GM19372 (cell line): ENCODE data around the gene TMEM235.

Source experiments
- ATAC-seq: cut with Tn5 transposase; IDR thresholded peaks from one replicate; pipeline ENCODE4 v1.9.1; 2021; ENCODE audit warnings: mild to moderate bottlenecking, low read depth, moderate library complexity; ENCODE audit not compliant: unreplicated experiment

The TMEM235 gene

DNA sequence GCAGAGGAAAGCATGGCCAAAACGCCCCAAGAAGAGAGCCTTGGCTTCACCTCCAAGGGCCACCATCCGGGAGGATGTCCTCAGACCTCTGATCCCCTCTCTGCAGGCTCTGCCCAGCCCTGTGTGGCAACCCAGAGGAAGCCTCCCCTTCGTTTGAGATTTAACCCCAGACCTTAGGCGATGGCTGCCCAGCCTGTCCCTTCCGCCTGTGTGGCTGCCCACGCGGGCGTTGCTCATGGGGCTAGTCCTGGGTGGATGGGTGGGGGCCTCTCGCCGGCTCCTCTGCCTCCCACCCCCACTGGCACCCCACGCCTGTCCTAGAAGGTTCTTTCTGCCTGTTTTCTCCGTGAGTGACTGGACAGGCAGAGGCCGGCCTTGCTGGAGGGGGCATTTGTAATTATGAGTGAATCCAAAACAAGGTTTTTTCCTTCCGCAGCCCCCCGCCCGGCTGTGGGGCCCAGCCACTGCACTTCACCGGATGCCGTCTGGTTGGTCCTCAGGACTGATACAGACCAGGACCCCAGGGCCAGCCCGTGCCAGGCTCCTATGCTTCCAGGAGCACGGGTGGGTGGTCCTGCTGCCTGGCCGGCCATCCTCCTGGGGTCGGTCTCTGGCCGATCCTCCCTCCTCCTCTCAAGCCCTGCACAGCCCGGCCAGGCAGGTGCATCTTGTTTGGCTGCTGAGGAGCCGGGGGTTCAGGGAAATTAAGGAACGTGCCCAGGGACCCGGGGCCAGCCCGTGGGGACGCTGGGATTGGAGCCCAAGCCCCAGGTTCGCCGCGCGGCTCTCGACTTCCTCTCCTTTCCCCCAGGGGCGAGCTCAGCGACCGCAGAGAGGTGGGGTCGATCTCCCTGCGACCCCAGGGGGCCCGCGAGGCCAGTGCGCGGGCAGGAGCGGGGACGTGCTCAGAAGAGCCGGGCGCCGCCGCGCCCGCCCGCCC is at the start of gene TMEM235:
TMEM235 (plus strand) TSS at position 636 of the 940 bp plus-strand sequence. CDS start 393 bp downstream, outside the sequence.
- no peak for ATAC-seq

GRCh38 chr17:78182504-78182903 is 48.9 kb upstream of the TMEM235 start:
- no peak for ATAC-seq

DNA sequence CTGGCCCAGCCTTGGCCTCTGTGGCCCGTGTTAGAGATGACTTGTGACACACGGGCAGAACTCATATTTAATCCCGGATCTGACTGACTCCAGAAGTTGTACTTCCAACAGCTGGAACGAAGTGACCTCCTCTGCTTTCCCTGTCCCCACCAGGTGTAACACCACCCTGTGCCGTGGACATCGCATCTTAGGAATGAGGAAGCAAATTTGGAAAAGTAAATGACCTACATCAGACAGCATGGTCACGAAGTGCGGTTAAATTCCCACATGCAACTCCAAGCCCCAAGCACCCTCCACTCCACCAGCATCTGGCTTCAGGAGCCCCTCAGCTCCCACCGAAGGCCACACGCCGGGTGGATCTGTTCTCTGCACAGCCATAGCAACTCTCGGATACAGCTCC is 47.5 kb upstream of the TMEM235 start:
- ATAC-seq: no peak

GRCh38 chr17:78184351-78184750 is 47.1 kb upstream of the TMEM235 start:
- no peak for ATAC-seq

DNA sequence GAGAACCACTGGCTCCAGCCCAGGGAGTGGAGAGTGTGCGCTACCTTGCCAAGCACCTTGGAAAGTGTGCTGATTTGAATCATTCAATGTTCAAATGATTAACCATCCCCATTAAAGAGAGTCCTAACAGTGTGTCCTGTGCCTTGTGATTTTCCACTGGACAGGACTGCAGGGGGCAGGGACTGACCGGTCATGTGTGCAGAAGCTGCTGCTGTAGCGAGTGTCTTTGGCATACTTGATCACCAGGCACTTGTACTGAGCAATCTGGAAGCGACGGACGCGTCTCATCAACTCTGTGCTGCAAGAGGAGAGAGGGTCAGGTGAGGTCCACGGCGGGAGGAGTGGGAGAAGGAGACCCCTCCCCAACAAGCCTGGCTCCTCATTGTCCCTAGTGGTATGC is 46.6 kb upstream of the TMEM235 start:
- ATAC-seq: no peak

- no peak for ATAC-seq
Measured at GRCh38 chr17:78185981-78186691, 45.3 kb upstream of the TMEM235 start.

DNA sequence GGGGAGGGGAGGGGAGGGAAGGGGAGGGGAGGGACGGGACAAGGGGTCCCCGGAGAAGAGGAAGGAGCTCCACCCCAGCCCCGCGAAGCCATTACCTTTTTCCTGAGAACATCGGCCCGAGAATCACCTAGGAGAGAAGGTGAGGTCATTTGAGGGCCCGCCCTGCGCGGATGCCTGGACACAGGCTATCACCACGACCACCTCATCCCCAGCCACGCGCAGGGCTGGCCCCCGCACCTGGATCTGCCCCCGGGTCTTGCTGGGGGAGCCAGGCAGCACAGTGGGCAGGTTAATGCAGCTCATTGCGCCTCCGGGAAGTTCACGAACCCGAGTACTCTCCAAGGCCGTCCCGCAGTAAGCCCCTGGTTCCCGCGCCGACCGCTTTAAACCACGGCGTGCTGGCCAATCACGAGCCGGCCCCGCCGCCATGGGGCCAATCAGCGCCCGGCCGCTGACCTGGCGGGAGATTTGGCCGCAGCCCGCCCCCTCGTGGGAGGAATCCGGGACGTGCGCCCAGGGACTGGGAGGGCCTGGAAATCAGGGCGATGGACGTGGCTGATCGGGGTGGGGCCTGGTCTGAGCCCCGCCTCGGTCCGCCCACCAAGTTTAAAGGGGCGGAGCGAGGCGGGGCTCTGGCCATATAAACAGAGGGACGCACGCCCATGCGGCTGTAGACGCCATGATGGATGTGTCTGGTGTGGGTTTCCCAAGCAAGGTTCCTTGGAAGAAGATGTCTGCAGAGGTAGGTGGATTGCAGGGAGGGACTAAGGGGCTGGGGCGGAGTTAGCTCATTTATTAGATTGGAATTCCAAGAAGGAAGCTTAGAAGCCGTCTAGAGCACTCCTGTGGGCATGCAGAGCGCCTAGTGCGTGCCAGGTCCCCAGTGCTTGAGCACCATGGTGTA is 44.5 kb upstream of the TMEM235 start, which contains the start of the genes AFMID and TK1:
AFMID (plus strand) TSS at position 671 of the 904 bp plus-strand sequence; CDS start at position 680, 9 bp downstream.
TK1 (minus strand) TSS at position 361 of the 904 bp plus-strand sequence; CDS start at position 303, 58 bp downstream.
- ATAC-seq: peak; percentile 89

DNA sequence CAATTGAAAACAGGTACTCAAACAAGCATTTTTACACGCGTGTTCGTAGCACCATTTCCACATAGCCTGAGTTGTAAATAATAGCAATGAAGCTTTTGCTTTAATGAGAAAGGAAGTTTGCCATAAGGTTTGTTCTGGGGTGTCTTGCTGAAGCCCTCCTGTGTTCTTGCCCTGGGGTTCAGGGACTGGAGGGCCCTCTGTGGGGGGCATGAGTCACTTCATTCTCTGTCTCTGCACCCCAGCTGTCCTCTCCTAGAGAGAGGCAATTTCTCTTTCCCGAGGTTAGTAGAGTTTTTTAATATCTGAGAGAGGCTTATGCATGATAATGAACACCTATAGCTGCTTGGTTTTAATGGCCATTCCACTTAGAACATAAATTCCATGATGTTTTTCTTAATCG is 34.7 kb upstream of the TMEM235 start:
- ATAC-seq: no peak

- no peak for ATAC-seq
Measured at GRCh38 chr17:78197147-78197832, 34.1 kb upstream of the TMEM235 start.

- ATAC-seq: no peak
Measured at GRCh38 chr17:78200451-78200850, 31.0 kb upstream of the TMEM235 start.

- ATAC-seq: no peak
Measured at GRCh38 chr17:78202666-78203065, 28.8 kb upstream of the TMEM235 start.

GRCh38 chr17:78204387-78205123 is 26.9 kb upstream of the TMEM235 start:
- no peak for ATAC-seq

- ATAC-seq: no peak
Measured at GRCh38 chr17:78205124-78205775, 26.2 kb upstream of the TMEM235 start.

DNA sequence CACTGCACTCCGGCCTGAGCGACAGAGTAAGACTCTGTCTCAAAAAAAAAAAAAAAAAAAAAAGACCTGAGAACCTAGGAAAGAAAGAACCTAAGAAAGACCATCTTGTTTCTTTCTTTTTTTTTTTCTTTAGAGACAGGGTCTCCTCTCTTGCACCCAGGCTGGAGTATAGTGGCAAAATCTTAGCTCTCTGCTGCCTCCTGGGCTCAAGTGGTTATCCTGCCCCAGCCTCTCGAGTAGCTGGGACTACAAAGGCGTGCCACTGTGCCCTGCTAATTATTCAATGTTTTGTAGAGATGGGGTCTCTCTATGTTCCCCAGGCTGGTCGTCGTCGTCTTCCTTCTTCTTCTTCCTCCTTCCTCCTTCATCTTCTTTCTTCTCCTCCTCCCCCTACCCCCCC is 25.1 kb upstream of the TMEM235 start:
- ATAC-seq: no peak

GRCh38 chr17:78208486-78208885 is 22.9 kb upstream of the TMEM235 start:
- no peak for ATAC-seq

GRCh38 chr17:78210111-78210510 is 21.3 kb upstream of the TMEM235 start:
- ATAC-seq: no peak

- no peak for ATAC-seq
Measured at GRCh38 chr17:78211032-78211431, 20.4 kb upstream of the TMEM235 start.

- ATAC-seq: peak; percentile 85
Measured at GRCh38 chr17:78214016-78214705, 17.3 kb upstream of the TMEM235 start, which contains the start of gene BIRC5. TSS of gene BIRC5 (plus strand) at chr17:78214253. CDS start at chr17:78214317, 64 bp downstream.
